Peyer's patch (tissue), 4 donors: Measurements from ENCODE around the gene DHX34.
"Not testable (repeated sequence)": the region's sequence is repeated elsewhere in the genome, so short reads cannot be mapped to it uniquely, and the experiment has no call there.

Source experiments
- CTCF ChIP-seq, 6 experiments: fragments of 450-650 bp in 4 of 6; fragments of 200-600 bp in 2 of 6; sonication (generic) in 1 of 6; IDR thresholded peaks; one replicate each; pipeline ENCODE4 v1.5.1; 2017 to 2019; ENCODE audit warnings: antibody characterized with exemption in 6 of 6, mild to moderate bottlenecking in 3 of 6, moderate library complexity in 1 of 6
- POLR2A ChIP-seq, 2 donors: fragments of 450-650 bp; IDR thresholded peaks; one replicate each; pipeline ENCODE4 v1.5.1; 2017; ENCODE audit warnings: antibody characterized with exemption in 2 of 2, mild to moderate bottlenecking in 2 of 2, moderate library complexity in 2 of 2

GRCh38 chr19:47411696-47412095, 62.6 kb downstream of the DHX34 start:
- TF ChIP-seq CTCF, POLR2A (IDR thresholded peaks at IDR 0.05): not testable (repeated sequence)
